ENCODE data around the gene NPAS3.

GRCh38 chr14:33110737-33111443, 172.2 kb downstream of the NPAS3 start:
- no peak for TF ChIP-seq CTCF (IDR thresholded peaks at IDR 0.05)
- TF ChIP-seq POLR2A (IDR thresholded peaks at IDR 0.05), result no peak
